ENCODE data around the gene MUC5B. TPM values are rescaled to one million over a fixed set of nuclear protein-coding genes. Genes with fewer than 3 reads are reported as not detected.

Gene MUC5B
- total and polyA plus RNA-seq, 2 donors (not counting 1 experiment from before 2014, with no cell fraction given) = not detected

- no peak for ATAC-seq (ENCODE audit: low read depth)
- peaks cover 0 to 15% (median 0%) of the 10 kb centered on the region in 4 experiments for H3K27me3 ChIP-seq (replicated peaks in 1 of 4; ENCODE audit: control extremely low read depth in 1 of 4, control insufficient read depth in 3 of 4, insufficient read depth in 4 of 4, low read length in 3 of 4)
- no peak overlapping the region for H2AFZ ChIP-seq (ENCODE audit: insufficient read depth, low read depth, low read length, poor library complexity, severe bottlenecking)
- Mint-ChIP-seq H3K4me1 (no peaks in the 10 kb centered on the region), H3K4me3 (no peak overlapping the region), H3K9me3 (ENCODE audit: insufficient read depth) (no peaks in the 10 kb centered on the region), H3K27ac (no peak overlapping the region), H3K27me3 (no peaks in the 10 kb centered on the region)
- WGBS (ENCODE audit: insufficient coverage) = 89% methylated on average over 44 of the region's 47 CpGs
- no peak overlapping the region for H3K9ac ChIP-seq (ENCODE audit: low read length)
- no peak overlapping the region for H3K4me2 ChIP-seq (replicated peaks; ENCODE audit: low read depth, low read length, poor library complexity, severe bottlenecking)
- intact Hi-C loops (cut with micrococcal nuclease) = loop anchor here (5.0 kb wide), 1 partner anchor 187 kb away; the partner anchor contains the start of gene BRSK2
- no peaks in the 10 kb centered on the region for H3K79me2 ChIP-seq (ENCODE audit: control insufficient read depth, insufficient read depth, low read length)
- no peak for DNase-seq
- TF ChIP-seq CTCF (IDR thresholded peaks at IDR 0.05) = no peak
- no peak for TF ChIP-seq EZH2 (IDR thresholded peaks at IDR 0.05; ENCODE audit: borderline replicate concordance, insufficient read depth, low read depth, low read length, poor library complexity, severe bottlenecking)
- ChIA-PET POLR2A (no interaction called here), CTCF (interaction anchor here (5.6 kb wide), 1 partner anchor 374 kb away, joined by 57 read pairs; no protein-coding TSS in a partner anchor)
- H3K9me3 ChIP-seq (ENCODE audit: control extremely low read depth in 1 of 3, control insufficient read depth in 2 of 3, insufficient read depth in 1 of 3, low read length in 2 of 3) = peaks cover 0 to 2% (median 0%) of the 10 kb centered on the region in 3 donors
- H4K20me1 ChIP-seq (ENCODE audit: control insufficient read depth, insufficient read depth, low read length, poor library complexity, severe bottlenecking) = no peaks in the 10 kb centered on the region
- no peak overlapping the region for H3K27ac ChIP-seq (ENCODE audit: low read length in 2 of 2)
- no peaks in the 10 kb centered on the region for H3K36me3 ChIP-seq (replicated peaks in 1 of 2; ENCODE audit: control extremely low read depth in 1 of 2, control insufficient read depth in 1 of 2, extremely low read depth in 1 of 2, insufficient read depth in 2 of 2, low read length in 1 of 2)
- peaks cover 0 to 6% of the 10 kb centered on the region in 2 donors for H3K4me1 ChIP-seq (ENCODE audit: control insufficient read depth in 2 of 2, insufficient read depth in 2 of 2, low read length in 2 of 2)
- no peak overlapping the region for H3K4me3 ChIP-seq (ENCODE audit: control extremely low read depth in 1 of 5, extremely low read depth in 1 of 5, insufficient read depth in 1 of 5, low read depth in 2 of 5, low read length in 4 of 5)
Observed at GRCh38 chr11:1199751-1200610, 22.9 kb upstream of the MUC5B start.

Measured in B cell (primary cell).